Breast epithelium (tissue), 4 donors: ENCODE data around the gene SEC14L5. TPM values are rescaled to one million over a fixed set of nuclear protein-coding genes. Genes with fewer than 3 reads are reported as not detected.

Experiments used
- DNase-seq, 2 donors: peaks; one replicate each; pipeline ENCODE4 v3.0.0-alpha.2; 2019; ENCODE audit warnings: low spot score in 2 of 2
- H3K27ac ChIP-seq, 2 donors: fragments of 200-600 bp; sonication (generic) in 1 of 2; one replicate each; pipeline ENCODE4 v1.5.1; 2016 to 2019; ENCODE audit warnings: mild to moderate bottlenecking in 1 of 2
- H3K27me3 ChIP-seq, 2 donors: fragments of 200-600 bp; sonication (generic) in 1 of 2; one replicate each; pipeline versions ENCODE4 v1.5.1 to v1.6.0; 2017 to 2019; ENCODE audit warnings: control low read depth in 1 of 2, mild to moderate bottlenecking in 1 of 2
- H3K36me3 ChIP-seq: fragments of 200-600 bp; one replicate; pipeline ENCODE4 v1.5.1; 2019
- H3K4me1 ChIP-seq, 2 donors: fragments of 200-600 bp; sonication (generic); one replicate each; pipeline ENCODE4 v1.5.1; 2016 to 2019; ENCODE audit warnings: control low read depth in 1 of 2
- H3K4me3 ChIP-seq, 3 donors: fragments of 200-600 bp; sonication (generic); 1 replicate in 2 of 3; 2 replicates in 1 of 3; pipeline ENCODE4 v1.5.1; 2016 to 2019; ENCODE audit warnings: mild to moderate bottlenecking in 3 of 3, moderate library complexity in 2 of 3
- H3K9me3 ChIP-seq, 2 donors: fragments of 200-600 bp; sonication (generic) in 1 of 2; one replicate each; pipeline ENCODE4 v1.5.1; 2016 to 2019; ENCODE audit warnings: control low read depth in 1 of 2
- CTCF ChIP-seq, 3 donors: fragments of 450-650 bp; IDR thresholded peaks; one replicate each; pipeline ENCODE4 v1.5.1; 2016 to 2017; ENCODE audit warnings: antibody characterized with exemption in 3 of 3, mild to moderate bottlenecking in 3 of 3, moderate library complexity in 3 of 3
- POLR2A ChIP-seq: fragments of 450-650 bp; IDR thresholded peaks from one replicate; pipeline ENCODE4 v1.6.1; 2016; ENCODE audit warnings: antibody characterized with exemption, mild to moderate bottlenecking, moderate library complexity
- POLR2AphosphoS5 ChIP-seq, 3 donors: sonication (generic); formaldehyde crosslinking; IDR thresholded peaks; one replicate each; pipeline ENCODE4 v1.6.1; 2017; ENCODE audit warnings: antibody characterized with exemption in 3 of 3
- intact Hi-C: fragments of 100-400 bp; cut with DNase I; formaldehyde crosslinking; loops from one replicate; pipeline ENCODE4 v1.15.1; 2023; ENCODE audit warnings: low total_unique reads
- total RNA-seq, 3 donors: library from RNA; depleted of rRNA; stranded (reverse); fragments of >200 nt; gene quantifications; one replicate each; pipeline ENCODE4 v1.1.0, GENCODE V29; 2016

The SEC14L5 gene
- total RNA-seq, 3 donors from 2014 or later, result 0.33 to 1.3 (median 0.59) TPM

DNA sequence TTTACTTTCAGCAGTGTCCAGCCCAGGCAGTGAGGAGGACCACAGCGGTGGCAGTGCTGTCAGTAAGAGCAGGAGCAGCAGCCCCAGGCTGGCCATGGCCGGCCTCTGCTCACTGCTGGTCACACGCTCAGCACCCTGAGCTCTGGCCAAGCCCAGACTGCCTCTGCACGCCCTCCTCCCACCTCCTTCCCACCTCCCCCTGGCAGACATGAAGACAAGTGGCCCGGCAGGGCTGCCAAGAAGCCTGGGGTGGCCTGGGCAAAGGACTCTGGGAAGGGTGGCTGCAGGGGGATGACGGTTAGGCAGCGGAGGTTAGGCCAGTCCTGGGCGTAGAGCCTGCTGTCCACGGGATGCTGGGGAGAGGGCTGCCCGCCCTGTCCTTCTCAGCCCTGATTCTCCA is 107.7 kb downstream of the SEC14L5 start, which contains the start of gene C16orf89:
C16orf89 (minus strand) TSS at position 144 of the 400 bp plus-strand sequence; CDS start at position 96, 48 bp downstream.
- intact Hi-C loops, result no loop called here
- no peaks in the 10 kb centered on the region for H3K9me3 ChIP-seq
- peak within 1 kb of the TSS in 2 of 3 donors; percentile 6 to 15 for H3K4me3 ChIP-seq
- H3K27ac ChIP-seq, result peak within 1 kb of the TSS in 1 of 2 donors; percentile 69
- TF ChIP-seq CTCF (IDR thresholded peaks at IDR 0.05) (no peak), POLR2A (no peak), POLR2AphosphoS5 (IDR thresholded peaks at IDR 0.05) (no peak)
- no peaks in the 10 kb centered on the region for H3K27me3 ChIP-seq
- H3K36me3 ChIP-seq, result no peaks in the 10 kb centered on the region
- H3K4me1 ChIP-seq, result peaks cover 0 to under 1% of the 10 kb centered on the region in 2 donors
- DNase-seq, result no peak

GRCh38 chr16:5066511-5066910 is 108.4 kb downstream of the SEC14L5 start:
- Histone ChIP-seq H3K9me3 (no peaks in the 10 kb centered on the region), H3K4me1 (peaks cover 0 to 7% of the 10 kb centered on the region in 2 donors), H3K27ac (no peak overlapping the region), H3K27me3 (no peaks in the 10 kb centered on the region), H3K4me3 (no peak overlapping the region), H3K36me3 (no peaks in the 10 kb centered on the region)
- TF ChIP-seq POLR2AphosphoS5 (IDR thresholded peaks at IDR 0.05), result no peak
- TF ChIP-seq CTCF (IDR thresholded peaks at IDR 0.05), result no peak
- TF ChIP-seq POLR2A, result no peak
- intact Hi-C loops, result no loop called here
- no peak for DNase-seq

Other genes starting within 250 kb of the SEC14L5 start
- gene ANKS3, start 224.1 kb upstream of the SEC14L5 start, total RNA-seq, result 10 to 100 TPM; 12.6 to 33.1 (median 23.6) TPM
- 1 to 10 TPM; 1.3 to 2.3 (median 1.8) TPM for gene DNAAF8, start 223.8 kb upstream of the SEC14L5 start, total RNA-seq
- gene ZNF500, start 191.2 kb upstream of the SEC14L5 start, total RNA-seq, result 10 to 100 TPM in 2 of 3 donors, 1 to 10 TPM in 1; 8.2 to 17.0 (median 16.4) TPM
- not detected for gene SEPTIN12, start 170.0 kb upstream of the SEC14L5 start, total RNA-seq
- gene SMIM22, start 163.0 kb upstream of the SEC14L5 start, total RNA-seq, result 10 to 100 TPM in 2 of 3 donors, not detected in 1; 49.0 to 58.7 TPM
- 10 to 100 TPM in 2 of 3 donors, 1 to 10 TPM in 1; 6.6 to 23.3 (median 21.2) TPM for gene ROGDI, start 155.7 kb upstream of the SEC14L5 start, total RNA-seq
- gene GLYR1, start 111.0 kb upstream of the SEC14L5 start, total RNA-seq, result 10 to 100 TPM; 57.2 to 79.0 (median 58.1) TPM
- gene UBN1, start 110.8 kb upstream of the SEC14L5 start, total RNA-seq, result 10 to 100 TPM; 28.8 to 32.8 (median 29.1) TPM
- gene PPL, start 21.2 kb upstream of the SEC14L5 start, total RNA-seq, result 100 to 1,000 TPM in 1 of 3 donors, 10 to 100 TPM in 2; 53.1 to 169 (median 97.5) TPM
- 10 to 100 TPM; 18.4 to 26.2 (median 21.8) TPM for gene NAGPA, start 75.6 kb downstream of the SEC14L5 start, total RNA-seq
- gene C16orf89, start 107.6 kb downstream of the SEC14L5 start, total RNA-seq, result 10 to 100 TPM in 1 of 3 donors, 1 to 10 TPM in 2; 5.1 to 10.2 (median 6.4) TPM
- gene ALG1, start 113.5 kb downstream of the SEC14L5 start, total RNA-seq, result 10 to 100 TPM; 14.4 to 21.2 (median 16.7) TPM
- 10 to 100 TPM in 2 of 3 donors, 1 to 10 TPM in 1; 9.4 to 10.2 (median 10.2) TPM for gene EEF2KMT, start 139.5 kb downstream of the SEC14L5 start, total RNA-seq